ENCODE data around the gene DDX19B.
"Not testable (repeated sequence)": the region's sequence is repeated elsewhere in the genome, so short reads cannot be mapped to it uniquely, and the experiment has no call there.

- not testable (repeated sequence) for TF ChIP-seq ZNF639 (CRISPR knock-in tag; conservative IDR thresholded peaks at IDR 0.05 in 1 of 2, IDR thresholded peaks at IDR 0.05 in 1 of 2); CREB5 (CRISPR knock-in tag; IDR thresholded peaks at IDR 0.05); EZH2 (IDR thresholded peaks at IDR 0.05; ENCODE audit: borderline replicate concordance, low read depth, low read length); RBM22 (IDR thresholded peaks at IDR 0.05; ENCODE audit: low read depth, low read length, poor library complexity, severe bottlenecking); CHD1 (IDR thresholded peaks at IDR 0.05; ENCODE audit: low read length); TCF7L2 (IDR thresholded peaks at IDR 0.05; ENCODE audit: low read depth, low read length)
- TF ChIP-seq, protein P1, sequence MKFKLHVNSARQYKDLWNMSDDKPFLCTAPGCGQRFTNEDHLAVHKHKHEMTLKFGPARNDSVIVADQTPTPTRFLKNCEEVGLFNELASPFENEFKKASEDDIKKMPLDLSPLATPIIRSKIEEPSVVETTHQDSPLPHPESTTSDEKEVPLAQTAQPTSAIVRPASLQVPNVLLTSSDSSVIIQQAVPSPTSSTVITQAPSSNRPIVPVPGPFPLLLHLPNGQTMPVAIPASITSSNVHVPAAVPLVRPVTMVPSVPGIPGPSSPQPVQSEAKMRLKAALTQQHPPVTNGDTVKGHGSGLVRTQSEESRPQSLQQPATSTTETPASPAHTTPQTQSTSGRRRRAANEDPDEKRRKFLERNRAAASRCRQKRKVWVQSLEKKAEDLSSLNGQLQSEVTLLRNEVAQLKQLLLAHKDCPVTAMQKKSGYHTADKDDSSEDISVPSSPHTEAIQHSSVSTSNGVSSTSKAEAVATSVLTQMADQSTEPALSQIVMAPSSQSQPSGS (CRISPR knock-in tag; IDR thresholded peaks at IDR 0.05) = not testable (repeated sequence)
- TF ChIP-seq, protein P2, sequence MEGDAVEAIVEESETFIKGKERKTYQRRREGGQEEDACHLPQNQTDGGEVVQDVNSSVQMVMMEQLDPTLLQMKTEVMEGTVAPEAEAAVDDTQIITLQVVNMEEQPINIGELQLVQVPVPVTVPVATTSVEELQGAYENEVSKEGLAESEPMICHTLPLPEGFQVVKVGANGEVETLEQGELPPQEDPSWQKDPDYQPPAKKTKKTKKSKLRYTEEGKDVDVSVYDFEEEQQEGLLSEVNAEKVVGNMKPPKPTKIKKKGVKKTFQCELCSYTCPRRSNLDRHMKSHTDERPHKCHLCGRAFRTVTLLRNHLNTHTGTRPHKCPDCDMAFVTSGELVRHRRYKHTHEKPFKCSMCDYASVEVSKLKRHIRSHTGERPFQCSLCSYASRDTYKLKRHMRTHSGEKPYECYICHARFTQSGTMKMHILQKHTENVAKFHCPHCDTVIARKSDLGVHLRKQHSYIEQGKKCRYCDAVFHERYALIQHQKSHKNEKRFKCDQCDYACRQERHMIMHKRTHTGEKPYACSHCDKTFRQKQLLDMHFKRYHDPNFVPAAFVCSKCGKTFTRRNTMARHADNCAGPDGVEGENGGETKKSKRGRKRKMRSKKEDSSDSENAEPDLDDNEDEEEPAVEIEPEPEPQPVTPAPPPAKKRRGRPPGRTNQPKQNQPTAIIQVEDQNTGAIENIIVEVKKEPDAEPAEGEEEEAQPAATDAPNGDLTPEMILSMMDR (IDR thresholded peaks at IDR 0.05 in 2 of 3, conservative IDR thresholded peaks at IDR 0.05 in 1 of 3; ENCODE audit: insufficient read depth in 2 of 3, low read depth in 1 of 3, low read length in 3 of 3) = not testable (repeated sequence)
- TF ChIP-seq, protein P3, sequence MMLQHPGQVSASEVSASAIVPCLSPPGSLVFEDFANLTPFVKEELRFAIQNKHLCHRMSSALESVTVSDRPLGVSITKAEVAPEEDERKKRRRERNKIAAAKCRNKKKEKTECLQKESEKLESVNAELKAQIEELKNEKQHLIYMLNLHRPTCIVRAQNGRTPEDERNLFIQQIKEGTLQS (IDR thresholded peaks at IDR 0.05) = not testable (repeated sequence)
- TF ChIP-seq, protein P3 (CRISPR knock-in tag; conservative IDR thresholded peaks at IDR 0.05) = not testable (repeated sequence)
These were observed 6.8 kb upstream of the DDX19B start for GRCh38 chr16:70292148-70292547.

Measured in K562 (cell line).